GM19043 (cell line): Measurements from ENCODE around the gene SORCS2.

Experiments used
- ATAC-seq: cut with Tn5 transposase; IDR thresholded peaks from one replicate; pipeline ENCODE4 v1.9.1; 2021; ENCODE audit warnings: low read depth; ENCODE audit not compliant: unreplicated experiment

SORCS2 gene

DNA sequence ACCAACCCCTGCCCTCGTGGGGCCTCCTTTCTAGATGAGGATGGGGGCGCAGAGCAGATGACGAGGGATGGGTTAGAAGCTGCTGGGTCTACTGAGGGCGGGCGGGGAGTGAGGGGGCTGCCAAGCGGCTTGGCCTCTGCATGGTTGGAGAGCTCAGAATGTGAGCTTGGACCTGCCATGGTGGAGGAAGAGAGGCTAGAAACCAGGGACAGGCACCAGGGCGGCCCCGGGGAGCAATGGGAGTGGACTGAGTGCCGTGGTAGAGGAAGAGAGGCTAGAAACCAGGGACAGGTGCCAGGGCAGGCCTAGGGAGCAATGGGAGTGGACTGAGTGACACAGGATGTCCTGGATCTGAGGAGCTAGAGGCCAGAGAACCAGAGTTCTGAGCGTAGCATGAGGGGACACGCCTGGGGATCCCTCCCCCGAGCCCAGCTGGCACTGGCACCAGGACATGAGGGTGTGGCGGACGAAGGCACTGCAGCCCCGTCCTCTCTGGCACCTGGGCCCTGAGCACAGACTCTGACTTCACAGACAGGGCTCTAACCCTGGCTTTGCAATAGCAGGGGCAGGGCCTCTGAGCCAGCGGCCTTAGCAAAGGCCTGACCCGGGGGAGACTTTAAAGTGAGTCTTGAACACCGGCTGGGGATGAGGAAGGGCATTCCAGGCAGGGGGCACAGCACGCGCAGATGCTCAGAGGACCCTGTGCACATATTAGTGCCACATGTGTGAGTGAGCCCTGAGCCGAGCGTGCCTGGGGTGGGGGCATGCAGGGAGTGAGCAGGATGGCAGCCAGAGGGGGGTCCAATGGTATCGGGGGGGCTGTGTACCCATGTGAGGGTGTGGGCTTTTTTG lies 456.4 kb downstream of the SORCS2 start:
- no peak for ATAC-seq

DNA sequence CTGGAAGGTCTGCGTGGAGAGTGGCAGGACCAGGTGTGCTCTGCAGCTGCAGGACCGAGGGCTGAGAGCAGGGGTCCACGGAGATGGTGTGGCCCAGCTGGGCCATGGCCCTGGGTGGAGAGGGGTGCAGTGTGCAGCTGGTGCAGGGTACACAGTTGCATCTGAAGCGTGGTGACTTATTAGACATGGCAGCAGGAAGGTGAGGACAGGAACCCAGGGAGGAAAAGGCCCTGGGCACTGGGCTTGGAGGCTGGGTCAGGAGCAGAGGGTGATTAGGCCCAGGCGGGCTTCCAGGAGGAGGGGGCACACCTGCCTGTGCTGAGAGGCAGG lies 457.0 kb downstream of the SORCS2 start:
- ATAC-seq: no peak

DNA sequence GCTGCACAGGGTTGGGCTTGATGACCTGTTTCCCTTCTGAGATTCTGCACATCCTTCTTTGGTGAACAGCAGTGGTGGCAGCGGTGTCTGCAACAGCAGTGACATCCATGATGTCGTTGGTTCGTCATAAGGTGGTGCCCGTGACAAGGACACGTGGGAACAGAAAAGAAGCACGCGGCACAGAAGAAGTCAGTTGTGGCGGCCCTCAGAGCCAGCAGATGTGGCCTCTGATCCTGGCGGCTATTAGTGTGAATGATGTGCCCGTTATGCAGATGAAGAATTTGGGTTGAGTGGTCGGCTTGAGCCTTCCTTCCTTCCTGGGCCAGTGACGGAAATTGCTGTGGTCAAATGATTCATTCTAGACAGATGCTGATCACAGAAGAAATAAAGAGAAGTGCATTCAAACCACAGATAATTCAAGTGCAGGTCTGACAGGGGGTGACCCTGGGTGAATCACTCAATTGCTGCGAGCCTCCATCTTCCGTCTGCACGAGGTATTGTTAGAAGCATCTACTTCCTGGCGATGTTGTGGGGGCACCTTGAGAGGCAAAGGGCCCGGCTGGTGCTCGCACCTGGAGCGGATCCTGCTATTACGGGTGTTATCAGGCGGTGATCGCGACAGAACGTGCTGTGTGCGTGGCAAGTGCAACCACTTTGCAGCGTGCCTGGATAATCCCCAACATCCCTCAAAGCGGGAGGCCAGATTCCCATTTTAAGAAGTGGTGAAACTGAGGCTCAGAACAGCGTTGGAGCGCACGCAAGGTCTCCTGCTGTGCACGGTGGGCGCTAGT lies 457.6 kb downstream of the SORCS2 start:
- ATAC-seq: no peak

DNA sequence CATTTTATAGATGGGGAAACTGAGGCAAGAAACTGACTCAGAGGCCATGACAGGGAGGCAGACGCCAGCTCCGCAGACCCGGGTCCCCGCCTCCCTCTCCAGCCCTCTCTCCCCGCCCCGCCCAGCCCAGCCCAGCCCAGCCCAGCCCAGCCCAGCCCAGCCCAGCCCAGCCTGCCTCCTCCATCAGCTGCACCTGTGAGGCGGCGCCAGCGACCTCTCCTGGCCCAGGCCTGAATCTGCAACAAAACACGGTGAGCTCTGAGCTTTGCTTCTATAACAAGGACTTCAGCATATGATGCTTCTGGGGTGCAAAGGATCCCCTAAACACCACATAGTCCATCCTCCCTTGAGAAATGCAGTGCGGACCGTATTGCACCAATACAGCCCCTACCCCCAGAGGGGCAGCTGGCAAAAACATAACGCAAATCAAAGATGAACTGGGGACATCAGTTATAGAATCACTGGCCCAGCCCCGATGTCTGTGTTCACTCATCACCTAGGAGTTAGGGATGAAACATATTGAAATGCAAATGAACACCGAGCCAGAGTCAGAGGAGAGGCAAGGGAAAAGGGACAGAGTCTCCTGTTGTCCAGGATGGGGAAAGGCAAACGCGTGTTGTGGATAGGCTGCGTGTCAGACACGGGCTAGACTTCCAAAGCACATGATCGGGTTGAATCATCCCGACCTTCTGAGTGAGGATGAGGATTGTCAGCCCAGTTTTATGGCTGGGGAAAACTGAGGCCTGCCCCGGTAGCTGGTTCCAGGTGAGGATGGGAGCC lies 458.5 kb downstream of the SORCS2 start:
- ATAC-seq: no peak

DNA sequence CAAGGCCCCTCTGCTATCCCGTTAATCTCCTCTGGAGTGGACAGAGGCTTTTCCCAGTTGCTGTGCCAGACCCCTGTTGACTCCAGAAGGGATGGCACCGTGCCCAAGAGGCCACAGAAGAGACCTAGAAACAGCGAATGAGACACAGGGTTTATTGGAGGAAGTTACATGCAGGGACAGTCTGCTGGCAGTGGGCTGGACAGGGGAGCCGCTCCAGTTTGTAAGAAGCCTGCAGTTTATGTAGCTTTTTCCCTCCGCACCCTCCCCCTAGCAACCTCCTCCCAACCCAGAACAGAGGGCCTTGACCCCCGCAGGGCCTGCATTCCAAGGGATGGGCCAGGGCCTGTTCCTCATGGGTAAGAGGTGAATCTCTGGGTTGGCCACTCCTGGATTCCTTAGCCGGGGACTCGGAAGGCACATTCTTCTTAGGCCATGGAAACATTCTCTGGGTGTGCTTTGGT lies 459.2 kb downstream of the SORCS2 start:
- no peak for ATAC-seq

DNA sequence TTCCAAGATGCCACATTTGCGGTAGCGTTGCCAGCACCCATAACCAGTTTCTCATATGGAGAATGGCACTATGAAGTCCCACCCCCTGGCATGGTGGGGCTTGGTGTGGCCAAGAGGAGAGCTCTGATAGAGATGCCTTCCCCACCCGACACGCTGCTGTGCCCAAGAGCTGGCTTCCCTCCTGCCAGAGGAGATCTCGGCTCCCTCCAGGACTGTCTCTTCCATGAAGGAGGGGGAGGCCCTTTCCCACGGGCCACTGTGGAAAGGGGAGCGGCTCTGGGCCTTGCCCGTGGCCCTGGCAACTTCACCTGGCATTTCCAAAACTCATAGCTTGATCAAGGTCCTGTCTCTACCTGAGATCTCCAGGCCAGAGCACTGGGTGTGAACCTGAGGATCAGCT lies 459.7 kb downstream of the SORCS2 start:
- no peak for ATAC-seq

DNA sequence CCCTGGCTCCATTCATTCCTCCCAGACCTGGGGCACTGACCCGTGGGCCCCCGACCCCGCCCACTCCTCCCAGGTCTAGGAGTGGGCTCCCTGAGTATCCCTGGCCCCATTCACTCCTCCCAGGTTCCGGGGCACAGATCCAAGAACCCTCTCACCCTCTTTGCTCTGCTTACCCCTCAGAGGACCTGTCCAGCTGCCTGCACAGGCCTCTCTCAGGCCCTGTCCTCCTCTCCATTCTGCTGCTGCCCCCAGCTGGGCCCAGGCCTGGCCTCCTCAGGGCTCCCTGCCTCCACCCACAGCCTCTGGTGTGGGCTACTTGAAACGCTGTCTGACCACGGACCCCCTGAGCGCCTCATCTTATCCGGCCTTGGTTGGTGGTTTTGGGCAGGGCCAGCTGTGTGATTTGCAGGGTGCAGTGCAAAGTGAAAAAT lies 460.1 kb downstream of the SORCS2 start:
- no peak for ATAC-seq

DNA sequence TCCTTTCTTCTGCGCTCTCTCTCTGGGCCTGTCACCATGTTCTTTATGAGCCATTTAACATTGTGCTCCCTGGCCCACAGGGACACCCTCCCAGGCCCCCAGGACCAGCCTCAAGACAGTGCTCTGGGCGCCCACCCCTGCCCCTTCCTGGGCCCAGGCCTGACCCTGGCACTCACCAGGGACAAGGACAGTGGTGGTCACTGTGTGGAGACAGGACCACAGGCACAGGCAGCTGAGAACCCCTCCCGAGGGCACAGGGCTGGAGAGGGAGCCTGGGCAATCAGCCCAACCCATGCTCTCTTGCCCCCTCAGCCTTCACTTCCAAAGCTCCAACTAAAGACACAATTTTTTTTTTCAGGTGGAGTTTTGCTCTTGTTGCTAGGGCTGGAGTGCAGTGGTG lies 460.6 kb downstream of the SORCS2 start:
- ATAC-seq: no peak

DNA sequence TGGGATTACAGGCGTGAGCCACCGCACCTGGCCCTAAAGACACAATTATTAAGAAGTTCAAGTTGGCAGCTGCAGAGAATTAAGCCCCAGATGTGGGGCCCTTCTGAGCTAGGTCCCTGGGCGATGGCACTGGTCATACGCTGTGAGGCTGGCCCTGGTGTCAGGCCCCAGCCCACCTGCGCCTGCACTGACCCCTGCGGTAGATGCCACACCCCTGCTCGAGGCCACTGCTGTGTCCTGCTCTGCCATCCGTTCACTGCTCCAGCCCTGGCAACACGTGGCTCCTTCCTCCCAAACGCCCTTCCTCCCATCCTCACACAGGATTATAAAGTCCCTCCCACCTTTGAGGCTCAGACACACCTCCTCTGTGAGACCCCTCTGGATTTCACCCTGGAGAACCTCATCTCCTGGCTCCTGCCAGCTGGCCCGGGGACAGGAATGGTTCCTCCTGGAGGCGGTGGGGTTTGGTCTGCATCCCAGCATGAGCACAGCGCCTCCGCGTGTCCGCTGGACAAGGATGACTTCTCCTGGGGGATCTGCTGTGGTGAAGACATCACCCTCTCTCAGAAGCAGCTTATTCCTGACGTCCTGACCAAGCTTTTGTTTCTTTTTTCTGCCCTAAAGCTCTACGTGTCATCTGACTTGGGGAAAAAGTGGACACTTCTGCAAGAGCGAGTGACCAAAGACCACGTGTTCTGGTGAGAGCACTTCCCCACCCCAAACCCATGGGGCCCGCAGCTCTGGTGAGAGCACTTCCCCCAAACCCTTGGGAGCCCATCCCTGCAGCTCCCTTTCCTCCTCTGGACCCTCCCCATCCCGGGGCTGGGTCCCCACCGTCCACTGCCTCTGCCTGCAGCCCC lies 461.4 kb downstream of the SORCS2 start:
- ATAC-seq: no peak

DNA sequence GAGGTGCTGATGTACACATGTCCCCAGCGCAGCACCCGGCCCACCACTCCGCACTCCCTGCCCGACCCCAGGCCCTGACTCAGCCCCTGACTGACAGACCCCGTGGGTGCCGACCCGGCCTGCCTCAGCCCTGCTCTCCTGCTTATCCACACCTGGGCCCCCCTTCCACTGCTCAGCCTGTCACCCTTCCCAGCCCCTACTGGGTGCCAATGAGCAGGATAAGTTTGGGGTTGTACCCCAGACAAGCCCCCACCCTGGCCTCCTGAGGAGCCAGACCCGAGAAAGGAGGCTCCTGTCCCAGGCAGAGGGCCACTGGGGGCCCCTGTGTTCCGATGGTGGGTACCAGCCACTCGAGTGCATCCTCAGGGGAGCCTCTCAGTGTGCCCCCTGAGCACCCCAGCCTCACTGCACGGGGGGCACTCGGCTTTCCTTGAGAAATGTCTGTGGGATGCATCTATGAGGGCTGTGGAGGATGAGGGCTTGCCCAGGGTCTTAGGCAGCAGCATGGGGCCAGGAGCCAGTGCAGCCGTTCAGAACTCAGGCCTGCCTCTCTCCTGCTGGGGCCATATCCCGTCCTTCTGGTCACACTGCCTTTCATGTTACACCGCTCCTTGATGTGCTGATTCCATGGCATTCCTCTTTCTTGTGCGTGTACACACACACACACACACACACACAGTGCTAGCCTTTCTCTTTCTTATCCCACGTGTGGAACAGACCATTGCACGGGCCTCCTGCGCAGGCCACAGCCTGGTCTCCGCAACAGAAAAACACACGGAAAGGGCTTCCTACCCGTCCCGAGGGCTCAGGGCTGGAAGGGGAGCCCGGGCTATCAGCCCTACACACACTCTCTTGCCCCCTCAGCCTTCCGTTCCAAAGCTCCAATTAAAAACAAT lies 462.5 kb downstream of the SORCS2 start:
- no peak for ATAC-seq

DNA sequence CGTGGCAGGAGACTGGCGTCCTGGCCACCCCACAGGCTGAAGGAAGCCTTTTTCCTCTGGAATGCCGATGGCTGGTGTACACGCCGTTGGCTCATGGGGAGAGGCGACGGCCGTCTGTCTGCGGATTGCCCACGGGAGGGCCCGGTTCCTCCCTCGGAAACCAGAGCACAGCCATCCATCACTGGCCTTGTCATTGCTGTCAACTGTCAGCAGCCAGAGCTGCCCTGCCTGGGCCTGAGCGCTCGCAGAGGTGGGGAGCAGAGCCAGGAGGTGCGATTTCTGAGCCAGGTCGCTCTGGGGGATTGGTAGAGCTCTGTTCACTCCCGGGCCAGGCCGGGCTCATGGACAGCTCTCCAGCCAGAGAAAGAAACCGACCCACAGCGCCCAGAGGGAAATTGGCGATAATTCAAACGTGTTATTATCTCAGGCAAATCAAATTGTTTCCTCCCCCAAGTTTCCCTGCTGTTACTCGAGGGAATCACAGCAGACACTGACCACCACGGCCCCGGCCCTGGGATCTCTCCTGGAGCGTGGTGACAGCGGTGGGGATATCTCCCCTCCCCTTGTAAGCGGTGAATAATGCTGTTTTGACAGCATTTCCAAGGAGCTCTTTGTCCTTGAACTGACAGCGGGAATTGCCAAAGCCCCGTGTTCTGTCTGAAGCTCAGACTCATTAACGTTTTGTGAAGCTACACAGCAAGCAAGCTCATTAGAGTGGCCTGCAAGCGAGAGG lies 463.3 kb downstream of the SORCS2 start:
- no peak for ATAC-seq

DNA sequence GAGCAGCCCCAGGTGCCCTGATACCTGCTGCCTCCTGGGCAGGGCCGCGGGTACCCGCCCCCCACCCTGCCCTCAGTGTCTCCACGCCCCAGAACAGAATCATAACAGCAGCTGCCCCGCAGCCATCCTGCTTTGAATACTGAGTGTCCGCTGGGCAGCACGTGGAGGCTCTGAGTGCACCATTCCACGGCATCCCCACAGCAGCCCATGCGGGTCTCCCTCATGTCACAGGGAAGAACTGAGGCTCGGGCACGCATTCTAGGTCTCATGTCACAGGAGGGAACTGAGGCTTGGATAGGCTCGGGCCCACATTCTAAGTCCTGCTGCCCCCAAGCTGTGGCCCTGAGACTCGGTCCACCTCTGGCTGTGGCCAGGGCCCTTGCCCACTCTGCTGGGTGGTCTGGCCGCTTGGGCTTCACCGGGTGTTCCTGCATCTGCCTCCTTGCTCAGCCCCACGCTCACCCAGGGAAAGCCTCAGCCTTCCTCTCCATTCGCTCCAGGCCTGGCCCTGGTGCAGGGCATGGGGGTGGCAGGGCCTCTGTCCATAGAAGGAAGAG lies 464.0 kb downstream of the SORCS2 start:
- ATAC-seq: no peak

DNA sequence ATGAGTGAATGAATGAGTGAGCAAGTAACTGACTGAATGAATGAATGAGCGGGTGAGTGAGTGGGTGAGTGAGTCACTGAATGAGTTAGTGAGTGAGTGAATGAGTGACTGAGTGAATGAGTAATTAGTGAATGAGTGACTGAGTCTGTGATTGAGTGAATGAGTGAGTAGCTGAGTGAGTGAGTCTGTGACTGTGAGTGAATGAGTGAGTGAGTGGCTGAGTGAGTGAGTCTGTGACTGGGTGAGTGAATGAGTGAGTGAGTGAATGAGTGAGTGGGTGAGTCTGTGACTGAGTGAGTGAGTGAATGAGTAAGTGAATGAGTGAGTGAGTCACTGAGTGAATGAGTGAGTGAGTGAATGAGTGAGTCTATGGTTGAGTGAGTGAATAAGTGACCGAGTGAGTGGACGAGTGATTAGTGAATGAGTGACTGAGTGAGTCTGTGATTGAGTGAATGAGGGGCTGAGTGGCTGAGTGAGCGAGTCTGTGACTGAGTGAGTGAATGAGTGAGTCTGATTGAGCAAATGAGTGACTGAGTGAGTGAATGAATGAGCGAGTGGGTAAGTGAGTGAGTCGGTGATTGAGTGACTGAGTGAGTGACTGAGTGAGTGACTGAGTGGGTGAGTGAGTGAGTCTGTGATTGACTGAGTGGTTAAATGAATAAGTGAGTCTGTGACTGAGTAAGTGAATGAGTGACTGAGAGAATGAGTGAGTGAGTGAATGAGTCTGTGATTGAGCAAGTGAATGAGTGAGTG lies 465.4 kb downstream of the SORCS2 start:
- no peak for ATAC-seq

DNA sequence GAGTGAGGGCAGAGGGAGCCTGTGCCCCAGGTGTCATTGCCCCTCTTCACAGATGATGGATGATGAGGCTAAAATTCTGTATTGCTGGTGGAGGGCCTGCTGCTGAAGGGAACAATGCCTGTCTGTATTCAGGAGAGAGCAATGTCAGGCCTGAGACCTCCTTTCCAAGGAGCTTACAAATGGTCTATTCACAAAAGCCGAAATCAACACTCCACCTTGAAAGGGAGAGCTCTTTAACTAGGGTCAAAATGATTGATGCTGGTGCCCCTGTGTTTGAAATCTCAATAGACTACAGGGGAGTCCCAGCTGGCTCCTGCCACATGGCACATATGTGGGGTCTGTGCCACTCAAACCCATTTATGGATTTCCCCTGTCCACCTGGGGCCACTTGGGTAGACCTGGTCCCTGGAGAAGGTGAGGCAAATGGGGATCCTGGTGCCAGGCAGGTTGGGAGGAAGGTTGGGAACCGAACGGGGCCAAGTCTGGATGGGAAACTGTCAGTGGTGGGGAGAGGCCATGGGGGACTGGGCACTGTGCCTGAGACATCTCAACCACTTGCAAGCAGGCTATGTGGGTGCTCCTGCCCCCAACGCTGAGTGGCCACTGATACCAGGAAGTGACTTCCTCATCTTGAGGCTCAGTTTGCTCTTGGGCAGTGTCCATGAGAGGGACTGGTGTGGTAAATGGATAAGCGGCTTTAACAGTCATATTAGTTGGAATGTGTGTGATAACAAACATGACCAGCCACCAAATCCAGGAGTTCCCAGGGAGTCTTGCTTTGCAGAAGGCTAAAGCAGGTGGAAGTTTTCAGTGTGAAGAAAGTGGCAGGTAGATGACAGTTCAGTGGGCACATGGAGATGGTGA lies 466.2 kb downstream of the SORCS2 start:
- ATAC-seq: no peak

DNA sequence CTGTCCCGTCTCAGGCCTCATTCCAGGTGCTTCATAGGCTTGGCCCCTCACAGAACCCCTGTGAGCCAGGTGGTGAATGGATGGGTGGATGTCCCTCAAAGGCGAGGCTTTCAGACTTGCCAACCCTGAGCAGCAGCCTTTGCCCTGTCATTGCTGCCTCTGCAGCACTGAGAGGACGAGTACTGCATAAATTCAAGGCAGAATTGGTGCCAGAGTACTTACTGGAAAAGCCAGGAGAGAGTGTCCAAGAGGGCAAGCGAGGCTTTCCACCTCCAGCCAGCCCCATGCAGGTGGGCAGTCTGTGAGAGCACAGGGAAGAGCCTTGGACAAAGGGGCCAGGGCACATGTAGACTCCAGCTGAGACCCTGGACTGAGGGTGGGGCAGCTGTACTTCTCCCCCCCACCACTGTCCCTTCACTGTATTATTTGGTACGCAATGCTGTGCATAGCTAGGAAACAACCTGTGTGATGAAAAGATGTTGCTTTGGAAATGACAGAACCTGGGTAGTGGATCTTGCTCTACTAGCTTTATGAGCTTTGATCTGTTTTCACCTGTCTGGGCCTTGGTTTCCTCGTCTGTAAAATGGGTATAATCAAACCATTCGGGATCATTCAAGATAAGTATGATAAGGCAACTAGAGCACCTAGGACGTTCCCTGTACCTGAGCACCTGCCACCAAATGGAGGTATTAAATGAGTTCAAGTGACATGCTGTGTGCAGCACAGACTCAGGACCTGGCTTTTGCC lies 467.3 kb downstream of the SORCS2 start:
- no peak for ATAC-seq
